ENCODE data around the gene FRMPD4.
"Not testable (repeated sequence)": the region's sequence is repeated elsewhere in the genome, so short reads cannot be mapped to it uniquely, and the experiment has no call there.

The FRMPD4 gene

DNA sequence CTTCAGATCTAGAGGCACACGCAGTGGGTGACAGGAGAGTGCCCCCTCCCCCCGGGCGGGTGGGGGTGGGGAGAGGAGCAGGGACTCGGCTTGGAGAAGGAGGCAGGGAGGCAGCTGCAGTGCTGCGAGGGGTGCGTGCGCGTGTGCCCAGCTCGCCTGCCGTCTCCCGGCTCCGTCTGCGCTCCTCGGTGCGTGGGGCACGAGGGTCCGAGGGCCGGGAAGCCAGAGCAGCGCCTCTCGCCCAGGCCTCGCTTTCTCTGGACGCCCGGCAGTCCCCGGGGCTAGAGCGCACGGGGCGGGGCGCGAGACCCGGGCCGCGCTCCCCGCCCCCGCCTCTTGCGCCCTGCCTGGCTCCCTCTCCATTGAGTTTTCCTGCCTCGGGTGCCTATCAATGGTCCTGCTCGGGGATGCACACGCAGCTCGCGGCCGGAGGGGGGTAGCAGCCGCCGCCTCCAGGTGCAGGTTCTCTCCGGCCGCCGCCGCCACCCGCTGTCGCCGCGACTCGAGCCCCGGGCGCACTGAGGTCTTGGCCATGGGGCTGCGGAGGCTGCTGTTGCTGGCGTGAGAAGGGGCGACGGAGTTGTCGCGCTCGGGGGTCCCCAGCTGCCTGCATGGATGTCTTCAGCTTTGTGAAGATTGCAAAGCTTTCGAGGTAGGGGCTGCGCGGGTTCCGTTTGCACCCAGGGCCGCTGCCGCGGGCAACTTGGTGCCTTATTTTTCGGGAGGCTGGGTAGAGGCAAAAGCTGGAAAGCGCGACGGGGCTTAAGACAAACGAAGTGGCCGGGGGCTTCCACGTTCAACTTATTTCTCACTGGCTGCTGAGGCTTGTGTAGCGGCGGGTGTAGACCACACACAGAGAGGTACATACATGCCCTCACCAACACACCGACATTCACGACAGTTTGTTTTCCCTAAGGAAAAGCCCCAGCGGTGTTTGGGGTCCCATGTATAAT lies at the start of gene FRMPD4:
Gene FRMPD4, plus strand, starts transcription at position 113 of the 953 bp plus-strand sequence. Its CDS starts 499 bp downstream, at position 612.
- no peak for DNase-seq (ENCODE audit: low read depth)

DNA sequence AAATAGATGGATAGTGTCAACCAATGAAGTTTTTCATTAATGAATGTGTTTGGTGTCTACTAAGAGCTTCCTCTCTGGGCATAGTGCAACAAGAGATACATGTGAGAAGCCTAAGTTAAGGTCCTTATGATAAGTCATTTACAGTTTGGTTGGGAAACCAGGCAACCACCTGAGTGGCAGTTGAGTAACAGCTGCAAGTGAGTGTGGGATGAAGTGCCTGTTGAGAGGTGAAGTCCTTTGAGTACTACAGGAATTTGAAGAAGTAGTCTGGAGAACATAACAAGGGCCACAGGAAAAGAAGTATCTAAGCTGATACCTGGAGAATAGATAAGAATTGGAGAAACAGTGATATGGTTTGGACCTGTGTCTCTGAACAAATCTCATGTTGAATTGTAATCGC lies 48.5 kb upstream of the FRMPD4 start:
- no peak for DNase-seq (ENCODE audit: low read depth)

DNA sequence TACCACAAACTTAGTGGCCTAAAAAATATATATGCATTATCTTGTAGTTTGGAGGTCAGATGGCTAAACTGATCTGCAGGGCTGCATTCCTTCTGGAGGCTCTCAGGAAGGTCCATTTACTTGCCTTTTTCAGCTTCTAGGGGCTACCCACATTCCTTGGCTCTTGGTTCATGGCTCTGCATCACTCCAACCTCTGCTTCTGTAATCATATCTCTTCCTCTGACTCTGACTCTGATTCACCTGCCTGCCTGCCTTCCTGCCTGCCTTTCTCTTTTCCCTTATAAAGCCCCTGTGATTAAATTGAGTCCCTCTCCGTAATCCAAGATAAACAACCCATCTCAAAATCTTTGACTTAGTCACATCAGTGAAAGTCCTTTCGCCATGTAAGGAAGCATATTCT lies 25.0 kb upstream of the FRMPD4 start:
- no peak for DNase-seq (ENCODE audit: low read depth)

DNA sequence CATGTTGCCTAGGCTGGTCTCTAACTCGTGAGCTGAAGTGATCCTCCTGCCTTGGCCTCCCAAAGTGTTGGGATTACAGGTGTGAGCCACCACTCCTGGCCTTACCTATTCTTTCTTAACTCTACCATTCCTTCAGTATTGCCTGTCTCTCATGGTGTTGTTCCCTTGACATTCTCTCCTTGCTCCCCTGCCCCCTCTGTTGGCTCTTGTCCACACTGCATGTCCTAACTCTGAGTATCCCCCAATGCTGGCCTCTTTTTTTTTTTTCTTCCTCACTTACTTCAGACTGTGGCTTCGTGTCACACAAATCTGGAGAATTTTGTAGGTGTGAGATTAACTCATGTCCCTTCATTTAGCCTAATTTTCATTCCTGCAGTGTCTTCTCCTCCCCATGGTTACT lies 22.9 kb upstream of the FRMPD4 start:
- DNase-seq (ENCODE audit: low read depth): no peak

DNA sequence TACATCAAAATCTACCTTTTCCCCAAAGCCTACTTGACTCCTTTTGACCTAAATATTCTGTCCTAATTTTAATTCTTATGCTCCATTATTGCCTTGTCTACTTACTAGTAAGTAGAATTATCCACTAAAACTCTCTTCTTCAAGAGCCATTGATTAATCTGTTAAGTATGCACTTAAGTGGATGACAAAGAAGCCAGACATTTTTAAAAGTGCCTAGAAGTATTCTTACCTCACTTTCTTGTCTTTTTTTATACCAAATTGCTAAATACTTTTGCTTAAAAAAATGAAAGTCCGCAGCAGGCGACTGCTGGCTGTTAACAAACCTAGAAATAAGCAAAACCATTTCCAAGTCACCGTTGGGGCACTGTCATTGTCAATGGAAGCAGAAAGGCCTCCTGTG lies 20.1 kb upstream of the FRMPD4 start:
- no peak for DNase-seq (ENCODE audit: low read depth)

DNA sequence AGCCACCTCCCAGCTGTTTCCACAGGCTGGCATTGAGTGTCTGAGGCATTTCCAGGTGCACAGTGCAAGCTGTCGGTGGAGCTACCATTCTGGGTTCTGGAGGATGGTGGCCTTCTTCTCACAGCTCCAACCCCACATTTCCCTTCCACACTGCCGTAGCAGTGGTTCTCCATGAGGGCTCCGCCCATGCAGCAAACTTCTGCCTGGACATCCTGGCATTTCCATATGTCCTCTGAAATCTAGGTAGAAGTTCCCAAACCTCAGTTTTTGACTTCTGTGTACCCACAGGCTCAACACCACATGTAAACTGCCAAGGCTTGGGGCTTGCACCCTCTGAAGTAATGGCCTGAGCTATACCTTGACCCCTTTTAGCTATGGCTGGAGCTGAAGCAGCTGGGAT lies 10.3 kb upstream of the FRMPD4 start:
- no peak for DNase-seq (ENCODE audit: low read depth)

DNA sequence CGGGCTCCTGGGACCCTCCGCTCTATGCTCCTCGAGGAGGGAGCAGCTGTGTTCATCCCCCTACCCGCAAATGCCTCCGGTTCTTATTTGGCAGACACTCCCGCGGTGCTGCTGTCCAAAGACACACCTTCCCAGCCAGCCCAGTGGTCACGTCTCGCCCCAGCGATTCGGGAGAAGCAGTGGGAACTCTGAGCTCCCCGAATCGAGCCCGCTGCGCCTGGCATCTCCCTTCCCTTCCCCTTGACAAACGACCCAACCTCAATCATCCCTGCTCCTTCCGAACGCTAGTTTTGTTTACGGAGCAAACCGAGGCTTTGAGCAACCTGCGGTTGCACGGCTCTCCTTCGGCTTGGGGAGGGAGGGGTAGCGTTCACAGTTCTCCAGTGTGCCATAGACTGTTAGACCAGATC lies 317 bp upstream of the FRMPD4 start:
- DNase-seq (ENCODE audit: low read depth): no peak

DNA sequence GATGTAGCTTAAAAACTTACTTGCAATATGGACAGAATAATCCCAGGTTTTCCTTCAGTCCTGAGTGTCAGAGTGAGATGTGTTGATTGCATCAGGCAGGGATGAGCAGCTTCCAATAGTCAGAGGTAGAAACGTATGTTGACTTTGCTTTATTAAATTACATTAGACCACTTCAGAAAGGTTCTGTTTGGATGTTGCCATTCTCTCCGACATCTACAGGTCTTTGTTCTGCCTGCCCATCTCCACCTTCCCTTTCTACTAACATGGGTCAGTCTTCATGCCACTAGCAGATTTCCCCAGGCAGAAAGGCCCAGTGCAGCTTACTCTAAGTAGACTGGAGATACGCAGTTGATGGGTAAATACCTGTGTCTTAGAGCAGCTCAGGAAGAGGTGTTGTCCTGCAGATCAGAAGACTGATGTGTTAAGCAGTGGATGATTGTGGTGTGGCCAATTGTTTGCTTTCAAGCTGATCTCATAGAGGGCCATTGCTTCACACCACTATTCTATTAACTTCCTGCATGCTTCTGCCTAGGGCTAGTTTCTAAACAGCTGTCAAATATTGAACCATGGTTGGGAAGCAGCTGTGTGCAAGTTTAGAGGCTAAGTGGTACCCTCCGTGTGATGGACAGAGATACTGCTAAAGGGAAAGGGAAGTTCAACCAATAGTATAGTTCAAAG lies 1.8 kb downstream of the FRMPD4 start:
- DNase-seq (ENCODE audit: low read depth): no peak

DNA sequence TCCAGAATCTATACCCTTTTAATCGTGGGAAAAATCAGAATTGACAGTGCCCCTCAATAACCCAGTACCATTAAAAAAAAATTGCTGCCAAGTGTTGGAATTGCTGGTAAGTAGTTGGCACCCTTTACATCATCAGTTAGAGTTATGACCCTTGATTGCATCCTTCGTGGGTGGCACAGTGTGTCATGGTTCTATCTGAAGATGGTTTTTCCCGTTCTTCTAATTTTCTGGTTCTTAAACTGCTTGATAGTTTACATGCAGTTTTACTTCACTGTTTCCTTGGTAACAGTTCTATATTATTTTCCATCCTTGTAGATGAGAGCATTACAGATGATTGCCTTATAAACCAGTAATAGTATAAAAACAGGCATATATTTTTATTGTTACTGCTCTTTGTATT lies 3.2 kb downstream of the FRMPD4 start:
- no peak for DNase-seq (ENCODE audit: low read depth)

DNA sequence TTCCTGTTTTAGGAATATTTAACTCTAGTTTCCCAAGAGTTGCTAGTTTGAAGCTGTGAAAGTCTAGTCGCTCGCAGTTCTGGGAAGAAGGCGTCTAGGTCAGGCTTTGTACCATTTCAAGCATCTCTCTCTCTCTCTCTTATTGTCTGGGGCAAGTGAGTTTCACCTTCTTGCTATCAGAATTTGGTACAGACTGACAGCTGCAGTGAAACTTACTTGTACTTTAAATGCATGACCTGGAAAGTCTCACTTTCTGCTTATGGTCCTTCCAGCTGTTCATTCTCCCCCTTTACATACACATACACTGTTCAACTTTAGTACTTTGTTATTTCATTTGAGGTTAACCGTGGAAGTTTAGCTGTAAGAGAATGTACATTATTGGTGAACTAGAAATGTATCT lies 4.4 kb downstream of the FRMPD4 start:
- no peak for DNase-seq (ENCODE audit: low read depth)

DNA sequence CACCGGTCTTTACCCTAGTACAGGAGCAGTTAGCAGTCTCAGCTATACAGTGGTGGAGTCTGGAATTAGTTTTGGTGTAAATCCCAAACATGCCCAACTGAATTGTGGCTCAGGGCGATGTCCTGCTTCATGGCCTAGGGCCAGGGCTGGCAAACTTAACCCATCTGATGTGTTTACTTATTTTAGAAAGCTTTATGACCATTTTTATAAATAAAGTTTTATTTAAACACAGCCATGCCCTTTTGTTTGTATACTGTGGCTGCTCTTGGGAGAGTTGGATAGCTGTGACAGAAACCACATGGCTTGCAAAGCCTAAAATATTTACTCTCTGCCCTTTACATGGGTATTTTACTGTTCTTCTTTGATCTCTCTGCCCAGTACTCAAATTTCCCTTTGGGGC lies 7.1 kb downstream of the FRMPD4 start:
- no peak for DNase-seq (ENCODE audit: low read depth)

DNA sequence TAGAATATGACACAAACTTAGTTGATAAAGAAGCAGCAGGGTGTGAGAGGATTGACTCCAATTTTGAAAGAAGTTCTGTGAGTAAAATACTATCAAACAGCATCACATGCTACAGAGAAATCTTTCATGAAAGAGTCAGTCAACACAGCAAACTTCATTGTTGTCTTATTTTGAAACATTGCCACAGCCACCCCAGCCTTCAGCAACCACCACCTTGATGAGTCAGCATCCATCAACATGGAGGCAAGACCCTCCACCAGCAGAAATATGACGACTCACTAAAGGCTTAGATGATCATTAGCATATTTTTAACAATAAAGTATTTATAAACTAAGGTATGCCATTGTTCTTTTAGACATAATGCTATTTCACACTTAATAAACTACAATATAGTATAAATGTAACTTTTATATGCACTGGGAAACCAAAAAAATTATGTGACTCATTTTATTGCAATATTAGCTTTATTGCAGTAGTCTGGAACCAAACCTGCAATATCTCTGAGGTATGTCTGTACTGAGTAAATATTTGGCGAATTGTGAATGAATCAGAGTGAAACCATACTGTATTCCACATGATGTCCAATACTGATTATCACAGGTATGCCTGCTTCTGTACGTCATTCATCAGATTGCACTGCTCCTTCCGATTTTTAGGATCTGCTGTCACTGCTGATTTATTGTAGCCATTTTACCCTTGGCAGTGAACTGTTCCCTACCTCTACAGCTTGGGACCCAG lies 11.6 kb downstream of the FRMPD4 start:
- no peak for DNase-seq (ENCODE audit: low read depth)

DNA sequence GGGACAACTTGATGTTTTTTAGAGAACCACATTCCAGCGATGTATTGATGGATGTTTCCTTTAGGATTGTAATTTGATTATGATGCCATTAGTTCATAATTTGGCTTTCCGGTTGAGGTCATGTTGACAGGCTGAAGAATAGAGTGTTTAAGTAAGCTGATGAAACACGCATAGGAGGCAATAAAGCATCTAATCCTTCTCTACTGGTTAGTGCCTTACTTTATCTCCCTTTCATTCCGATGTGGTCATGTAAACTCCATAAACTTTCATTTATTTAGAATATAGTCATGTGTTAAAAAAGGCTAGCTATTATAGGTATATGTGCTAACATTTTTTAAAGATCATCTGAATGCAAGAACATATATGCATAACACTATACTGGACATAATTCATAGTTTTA lies 15.0 kb downstream of the FRMPD4 start:
- DNase-seq (ENCODE audit: low read depth): no peak

DNA sequence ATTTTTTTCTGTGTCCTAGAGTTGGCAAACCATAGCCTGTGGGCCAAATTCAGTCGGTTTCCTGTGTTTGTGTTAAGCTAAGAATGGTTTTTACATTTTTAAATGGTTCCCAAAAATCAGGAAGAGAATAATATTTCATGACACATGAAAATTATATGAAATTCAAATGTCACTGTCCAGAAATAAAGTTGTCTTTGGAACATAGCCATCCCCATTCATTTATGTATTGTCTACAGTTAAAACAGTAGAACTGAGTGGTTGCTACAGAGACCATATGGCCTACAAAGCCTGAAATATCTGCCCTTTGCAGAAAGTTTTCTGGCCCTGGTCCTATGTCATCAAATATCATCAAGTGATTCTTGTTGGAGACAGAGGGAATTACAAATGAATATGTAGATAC lies 15.5 kb downstream of the FRMPD4 start:
- DNase-seq (ENCODE audit: low read depth): no peak

DNA sequence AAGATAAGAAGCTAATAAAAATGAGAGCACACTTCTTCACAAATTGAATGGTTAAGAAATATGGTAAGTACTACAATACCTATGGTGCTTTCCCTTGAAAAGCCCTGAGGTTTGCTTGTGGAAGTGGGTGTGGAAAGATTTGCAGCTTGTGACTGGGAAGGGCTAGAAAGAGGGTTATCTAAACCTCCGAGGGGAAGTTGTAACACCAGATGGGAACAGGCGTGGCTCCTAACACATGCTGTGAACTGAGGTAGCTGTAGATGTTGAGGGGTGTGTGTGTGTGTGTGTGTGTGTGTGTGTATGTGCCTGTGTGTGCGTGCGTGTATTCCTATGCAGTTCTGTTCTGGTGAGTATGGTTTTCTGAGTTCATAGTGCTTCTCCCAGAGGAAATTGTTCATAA lies 21.5 kb downstream of the FRMPD4 start:
- no peak for DNase-seq (ENCODE audit: low read depth)

DNA sequence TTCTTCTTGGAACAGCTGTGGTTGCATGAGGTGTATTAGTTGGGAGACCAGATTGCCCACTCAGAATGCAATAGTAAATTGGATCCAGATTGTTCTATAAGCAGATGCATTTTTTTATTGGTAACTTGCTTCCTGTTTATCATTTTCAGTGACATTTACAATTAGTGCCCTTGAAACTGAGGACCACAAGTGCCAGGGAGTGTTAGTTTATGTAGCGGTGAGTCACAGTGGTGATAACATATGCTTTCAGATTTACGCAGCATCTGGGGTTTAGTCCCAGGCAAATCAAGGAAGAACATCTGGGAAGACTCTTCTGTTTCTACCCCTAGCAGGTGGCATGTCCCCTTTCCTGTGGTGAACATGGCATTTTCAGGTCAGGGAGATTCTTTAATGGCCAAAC lies 24.1 kb downstream of the FRMPD4 start:
- no peak for DNase-seq (ENCODE audit: low read depth)

DNA sequence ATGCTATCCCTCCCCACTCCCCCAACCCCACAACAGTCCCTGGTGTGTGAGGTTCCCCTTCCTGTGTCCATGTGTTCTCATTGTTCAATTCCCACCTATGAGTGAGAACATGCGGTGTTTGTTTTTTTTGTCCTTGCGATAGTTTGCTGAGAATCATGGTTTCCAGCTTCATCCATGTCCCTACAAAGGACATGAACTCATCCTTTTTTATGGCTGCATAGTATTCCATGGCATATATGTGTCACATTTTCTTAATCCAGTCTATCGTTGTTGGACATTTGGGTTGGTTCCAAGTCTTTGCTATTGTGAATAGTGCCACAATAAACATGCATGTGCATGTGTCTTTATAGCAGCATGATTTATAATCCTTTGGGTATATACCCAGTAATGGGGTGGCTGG lies 25.9 kb downstream of the FRMPD4 start:
- DNase-seq (ENCODE audit: low read depth): not testable (repeated sequence)

DNA sequence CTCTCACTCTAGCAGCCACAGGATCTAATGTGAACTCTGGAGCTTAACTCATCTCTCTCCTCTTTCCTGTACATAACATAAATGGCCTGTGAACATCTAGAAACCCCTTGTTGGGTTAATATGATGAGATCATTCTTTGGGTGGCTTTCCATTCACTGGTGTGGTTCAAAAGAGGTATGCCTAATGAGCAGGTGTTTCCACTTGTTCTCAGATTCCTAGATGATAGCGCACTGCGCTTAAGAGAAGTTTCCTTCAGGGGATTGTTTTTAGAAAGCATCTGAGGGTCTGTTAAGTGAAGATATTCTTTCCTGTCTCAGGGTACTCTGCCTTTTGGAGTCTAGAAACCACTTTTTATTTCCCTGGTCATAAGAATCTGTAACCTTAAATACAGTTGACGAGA lies 32.5 kb downstream of the FRMPD4 start:
- no peak for DNase-seq (ENCODE audit: low read depth)

DNA sequence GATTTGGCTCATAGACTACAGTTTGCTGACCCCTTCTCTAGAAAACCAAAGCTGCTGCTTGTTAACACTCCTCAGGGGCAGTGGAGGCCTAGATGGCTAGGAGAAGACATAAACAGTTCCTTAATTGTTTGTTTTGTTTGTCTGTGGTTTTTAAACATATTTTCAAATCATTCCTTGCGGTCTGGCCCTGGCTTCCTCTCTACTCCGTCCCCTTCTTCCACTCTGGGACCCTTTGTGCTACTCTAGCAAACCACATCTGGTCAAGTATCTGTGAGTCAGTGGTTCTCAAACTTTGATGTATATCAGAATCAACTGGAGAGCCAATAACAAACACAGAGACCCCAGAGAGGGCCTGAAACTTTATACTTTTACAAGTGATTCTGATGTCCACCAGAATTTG lies 36.1 kb downstream of the FRMPD4 start:
- no peak for DNase-seq (ENCODE audit: low read depth)

DNA sequence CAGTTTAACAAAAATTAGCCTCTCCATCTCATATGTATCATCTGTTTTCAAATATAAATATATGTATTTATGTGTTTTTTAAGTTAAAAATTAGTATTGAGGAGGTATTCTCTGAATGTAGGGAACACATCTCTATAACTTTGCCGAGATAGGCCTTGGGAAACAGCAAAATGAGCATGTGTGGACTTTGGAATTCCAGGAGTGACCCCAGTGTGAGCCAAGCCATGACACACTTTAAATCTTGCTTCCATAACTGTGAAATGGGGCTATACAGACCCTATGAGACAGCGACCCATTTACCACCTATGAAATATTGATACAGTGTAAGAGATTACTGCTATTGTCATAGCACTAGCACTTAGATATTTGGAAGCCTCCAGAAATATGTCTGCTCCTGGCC lies 58.8 kb downstream of the FRMPD4 start:
- no peak for DNase-seq (ENCODE audit: low read depth)

DNA sequence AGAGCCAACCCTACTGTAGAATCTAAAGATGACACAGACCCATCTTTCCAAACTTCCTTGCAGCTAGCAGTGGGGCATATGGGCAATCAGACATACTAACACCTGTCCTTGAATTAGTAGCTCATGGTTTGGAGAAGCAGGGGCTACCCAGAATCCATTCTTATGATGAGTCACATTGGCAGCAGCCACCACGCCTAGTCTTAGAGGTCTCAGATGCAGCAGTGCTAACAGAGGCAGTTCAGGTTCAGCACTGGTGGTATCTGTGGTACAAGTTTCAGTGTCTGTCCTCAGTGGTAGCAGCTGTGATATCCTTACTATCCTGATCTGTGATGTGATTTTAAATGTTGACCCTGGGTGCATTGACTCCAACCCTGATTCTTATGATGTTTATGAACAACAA lies 68.1 kb downstream of the FRMPD4 start:
- DNase-seq (ENCODE audit: low read depth): no peak

DNA sequence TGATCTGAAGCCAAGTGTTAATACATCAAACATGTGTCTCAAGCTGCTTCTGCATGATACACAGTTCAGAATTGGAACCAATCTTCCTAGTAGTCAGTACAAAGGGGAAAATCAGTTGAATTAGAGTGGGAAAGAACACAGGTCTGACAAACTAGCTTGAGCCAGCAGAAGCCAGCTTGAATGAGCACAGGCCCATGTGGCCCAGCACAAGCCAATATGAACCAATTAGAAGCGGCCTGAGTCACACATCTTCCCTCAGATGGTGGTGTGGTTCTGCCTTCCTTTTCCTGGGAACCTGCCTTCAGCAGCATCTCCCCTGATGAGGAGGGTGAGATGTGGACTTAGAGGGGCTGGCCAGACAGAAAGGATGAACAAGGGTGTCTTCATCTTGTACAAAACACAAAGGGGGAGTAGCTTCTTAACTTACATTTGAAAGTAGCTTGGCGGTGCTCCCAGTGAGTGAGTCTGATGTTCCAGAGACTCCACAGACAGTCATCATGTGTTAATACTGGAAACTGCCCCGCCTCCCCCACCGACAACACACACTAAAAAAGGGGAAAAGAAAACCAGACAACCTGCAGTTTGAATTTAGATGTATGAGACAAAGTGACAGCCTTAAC lies 72.0 kb downstream of the FRMPD4 start:
- no peak for DNase-seq (ENCODE audit: low read depth)
